HepG2 (cell line): ENCODE results near the gene PGGT1B. TPM values are rescaled to one million over a fixed set of nuclear protein-coding genes. Genes with fewer than 3 reads are reported as not detected.

Experiments used
- ARID5B ChIP-seq: IDR thresholded peaks from 2 replicates; pipeline ENCODE4 v1.4.0; 2020; ENCODE audit warnings: mild to moderate bottlenecking, missing genetic modification reagents
- DPF2 ChIP-seq: sonication (generic); formaldehyde crosslinking; IDR thresholded peaks from 2 replicates; pipeline ENCODE4 v1.4.0; 2020; ENCODE audit warnings: mild to moderate bottlenecking, low read depth, missing genetic modification reagents, borderline replicate concordance
- GRHL1 ChIP-seq: sonication (generic); formaldehyde crosslinking; conservative IDR thresholded peaks from 2 replicates; pipeline ENCODE4 v1.8.0; 2022; ENCODE audit warnings: missing genetic modification reagents
- KDM2A ChIP-seq: sonication (generic); formaldehyde crosslinking; IDR thresholded peaks from 2 replicates; pipeline ENCODE4 v1.4.0; 2020; ENCODE audit warnings: low read depth, missing genetic modification reagents, borderline replicate concordance
- MTA3 ChIP-seq: sonication (generic); formaldehyde crosslinking; IDR thresholded peaks from 2 replicates; pipeline ENCODE4 v1.4.0; 2020; ENCODE audit warnings: missing genetic modification reagents
- RARG ChIP-seq: sonication (generic); formaldehyde crosslinking; IDR thresholded peaks from 2 replicates; pipeline ENCODE4 v1.4.0; 2020; ENCODE audit warnings: low read depth, mild to moderate bottlenecking, missing genetic modification reagents
- RBFOX2 ChIP-seq: fragments of 200-400 bp; formaldehyde crosslinking; IDR thresholded peaks from 2 replicates; pipeline ENCODE4 v1.6.1; 2017; ENCODE audit warnings: low read depth, mild to moderate bottlenecking, low read length
- SATB2 ChIP-seq: sonication (generic); formaldehyde crosslinking; IDR thresholded peaks from 2 replicates; pipeline ENCODE4 v1.5.0; 2020; ENCODE audit warnings: missing genetic modification reagents
- SKIL ChIP-seq: sonication (generic); formaldehyde crosslinking; IDR thresholded peaks from 2 replicates; pipeline ENCODE4 v1.8.0; 2022; ENCODE audit warnings: missing genetic modification reagents, mild to moderate bottlenecking, moderate library complexity, borderline replicate concordance
- SMC3 ChIP-seq: IDR thresholded peaks from 2 replicates; pipeline ENCODE4 v1.6.1; 2011; ENCODE audit warnings: low read length, improper control_type of control experiment
- SP4 ChIP-seq: sonication (generic); formaldehyde crosslinking; IDR thresholded peaks from 2 replicates; pipeline ENCODE4 v1.8.1; 2023; ENCODE audit warnings: mild to moderate bottlenecking, missing genetic modification reagents
- TMF1 ChIP-seq: sonication (generic); formaldehyde crosslinking; IDR thresholded peaks from 2 replicates; pipeline ENCODE4 v1.8.1; 2022; ENCODE audit warnings: low read depth, missing genetic modification reagents
- ZFP37 ChIP-seq: sonication (generic); formaldehyde crosslinking; IDR thresholded peaks from 2 replicates; pipeline ENCODE4 v1.4.0; 2020; ENCODE audit warnings: missing genetic modification reagents, borderline replicate concordance
- ZNF678 ChIP-seq: sonication (generic); formaldehyde crosslinking; IDR thresholded peaks from 2 replicates; pipeline ENCODE4 v1.4.0; 2020; ENCODE audit warnings: mild to moderate bottlenecking, missing genetic modification reagents
- ZNF710 ChIP-seq: sonication (generic); formaldehyde crosslinking; IDR thresholded peaks from 2 replicates; pipeline ENCODE4 v1.5.0; 2020; ENCODE audit warnings: mild to moderate bottlenecking, missing genetic modification reagents, borderline replicate concordance
- ZNF816 ChIP-seq: sonication (generic); formaldehyde crosslinking; IDR thresholded peaks from 2 replicates; pipeline ENCODE4 v1.8.0; 2022; ENCODE audit warnings: missing genetic modification reagents, mild to moderate bottlenecking, borderline replicate concordance
- polyA plus RNA-seq, 8 experiments: library from polyadenylated mRNA; depleted of rRNA in 3 of 8; stranded (reverse) in 7 of 8; unstranded in 1 of 8; fragments of >200 nt; fragmentation: Illumina TruSeq in 4 of 8; extraction: Trizol in 4 of 8; gene quantifications; 2 replicates each; pipeline versions ENCODE4 v1.2.1 to v1.2.3, GENCODE V29; 2011 to 2016; ENCODE audit warnings: low read depth in 4 of 8, missing spikeins in 1 of 8, mixed read lengths in 1 of 8; ENCODE audit not compliant: insufficient read depth in 1 of 8
- total RNA-seq, 5 experiments: library from RNA; depleted of rRNA; stranded (reverse); fragments of >200 nt; fragmentation: Illumina TruSeq; extraction: Trizol; gene quantifications; 2 replicates each; pipeline ENCODE4 v1.2.3, GENCODE V29; 2016; ENCODE audit warnings: low read depth in 1 of 5

The PGGT1B gene
- total and polyA plus RNA-seq, 2 of the 13 experiments (the other 11 are each of a cell fraction or from before 2014, with no cell fraction given): 2.4 to 42.7 TPM

GRCh38 chr5:115296124-115297022 is 33.7 kb upstream of the PGGT1B start, which contains the start of gene CCDC112 (continued):
- TF ChIP-seq TMF1 (CRISPR knock-in tag) (no peak), ZFP37 (CRISPR knock-in tag) (no peak), ZNF816 (CRISPR knock-in tag) (no peak), RBFOX2 (peak; percentile 73), KDM2A (CRISPR knock-in tag) (no peak), DPF2 (CRISPR knock-in tag) (no peak), SATB2 (CRISPR knock-in tag) (no peak), RARG (CRISPR knock-in tag) (no peak), SMC3 (no peak), SKIL (no peak), ZNF710 (CRISPR knock-in tag) (no peak), GRHL1 (no peak), MTA3 (CRISPR knock-in tag) (no peak), SP4 (peak; percentile 33; the same call in 1 of the 2 replicates), ZNF678 (CRISPR knock-in tag) (no peak), ARID5B (CRISPR knock-in tag) (peak; percentile 47)
